ENCODE results near the gene RFTN1. TPM values are rescaled to one million over a fixed set of nuclear protein-coding genes. Genes with fewer than 3 reads are reported as not detected.
A peak's percentile ranks its signal among the peaks of the same experiment; 100 is the strongest.

Gene RFTN1
- total and polyA plus RNA-seq, 2 donors (not counting 1 experiment from before 2014, with no cell fraction given): 35.1 to 35.5 TPM

DNA sequence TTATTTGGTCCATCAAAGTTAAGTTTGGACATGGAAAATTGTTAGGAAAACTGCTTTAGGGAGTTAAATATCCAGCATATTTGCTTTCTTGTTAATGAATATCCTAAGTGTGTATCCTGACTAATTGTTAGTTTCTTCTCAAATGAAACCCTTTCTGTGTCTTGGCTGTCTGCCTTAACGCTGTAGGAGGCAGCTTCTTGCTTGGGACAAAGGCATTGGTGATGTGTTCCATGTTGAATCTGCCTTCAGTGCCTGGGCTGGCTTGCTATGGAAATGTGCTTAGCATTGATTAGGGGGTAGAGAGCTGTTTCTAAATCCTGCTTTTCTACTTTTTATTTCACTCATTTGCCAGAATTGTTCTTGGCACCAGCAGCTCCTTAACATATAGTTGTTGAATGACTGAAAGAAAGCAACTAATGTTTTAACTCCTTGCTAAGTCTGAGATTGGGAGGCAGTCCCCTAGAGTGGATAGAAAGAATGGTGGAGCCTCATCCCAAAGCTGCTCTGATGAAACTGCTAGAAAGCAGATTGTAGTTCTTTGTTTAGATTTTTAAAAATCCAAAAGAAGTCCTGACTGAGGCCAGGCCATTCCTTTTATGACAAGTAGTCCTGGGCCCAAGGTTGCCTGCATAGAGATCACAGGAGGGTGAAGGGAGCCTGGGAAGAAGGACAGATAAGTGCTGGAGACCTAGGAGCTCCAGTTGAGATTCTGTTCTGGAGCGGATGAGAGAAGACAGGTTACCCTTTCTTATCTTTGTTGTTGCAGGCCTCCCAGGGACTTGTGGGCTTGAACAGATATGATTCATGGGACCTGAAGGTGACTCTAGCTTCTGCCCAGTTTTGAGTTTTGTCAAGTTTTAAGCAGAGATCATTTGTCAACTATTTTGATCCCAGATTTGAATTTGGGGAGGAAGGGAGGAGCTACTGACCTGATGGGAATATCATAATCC is 209.2 kb downstream of the RFTN1 start:
- Histone ChIP-seq H3K9me3 (ENCODE audit: control insufficient read depth, insufficient read depth, low read depth, low read length) (no peaks in the 10 kb centered on the region), H3K4me3 (replicated peaks in 1 of 4; ENCODE audit: control extremely low read depth in 1 of 4, insufficient read depth in 1 of 4, low read depth in 3 of 4, low read length in 4 of 4) (no peak overlapping the region), H3K27me3 (ENCODE audit: control insufficient read depth, insufficient read depth, low read length) (no peaks in the 10 kb centered on the region), H3K36me3 (ENCODE audit: control insufficient read depth, insufficient read depth, low read length) (peaks cover 3% of the 10 kb centered on the region), H2AFZ (ENCODE audit: low read length) (no peak overlapping the region), H3K79me2 (ENCODE audit: control insufficient read depth, insufficient read depth, low read length) (no peaks in the 10 kb centered on the region), H3K4me2 (ENCODE audit: extremely low read depth, insufficient read depth, low read length) (no peak overlapping the region), H3K4me1 (ENCODE audit: control insufficient read depth, extremely low read depth, insufficient read depth, low read length) (no peaks in the 10 kb centered on the region), H3K27ac (ENCODE audit: insufficient read depth, low read length) (no peak overlapping the region), H4K20me1 (ENCODE audit: control insufficient read depth, extremely low read depth, insufficient read depth, low read length) (no peaks in the 10 kb centered on the region), H3K9ac (ENCODE audit: insufficient read depth, low read length) (no peak overlapping the region)
- no peak for DNase-seq (ENCODE audit: low read depth in 2 of 2)
- TF ChIP-seq EZH2 (IDR thresholded peaks at IDR 0.05; ENCODE audit: low read length, missing control alignments) (no peak), CTCF (conservative IDR thresholded peaks at IDR 0.05 in 1 of 2, IDR thresholded peaks at IDR 0.05 in 1 of 2; ENCODE audit: low read depth in 1 of 2, low read length in 2 of 2) (no peak)

DNA sequence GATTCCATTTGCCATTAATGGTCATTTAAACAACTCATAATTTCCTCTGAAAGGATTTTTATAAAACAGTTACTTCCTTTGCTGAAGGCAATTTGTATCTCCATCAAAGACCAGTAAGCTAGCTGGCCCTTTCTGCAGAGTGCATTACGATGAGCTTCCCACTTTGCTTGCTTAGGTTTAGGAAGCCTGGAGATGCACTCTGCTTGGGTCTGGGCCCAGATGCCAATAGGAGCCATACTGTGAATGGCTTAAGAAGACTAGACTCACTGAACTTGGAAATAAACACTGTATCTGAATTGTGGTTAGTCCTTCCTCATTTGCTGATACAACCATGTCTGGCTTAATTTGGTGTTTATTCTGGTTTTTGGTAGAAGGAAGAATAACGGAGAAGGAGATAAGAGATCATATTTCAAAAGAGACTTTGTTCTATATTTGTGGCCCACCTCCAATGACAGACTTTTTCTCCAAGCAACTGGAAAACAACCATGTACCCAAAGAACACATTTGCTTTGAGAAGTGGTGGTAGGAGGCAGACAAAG is 210.4 kb downstream of the RFTN1 start:
- H3K4me2 ChIP-seq (ENCODE audit: extremely low read depth, insufficient read depth, low read length): no peak overlapping the region
- H3K27me3 ChIP-seq (ENCODE audit: control insufficient read depth, insufficient read depth, low read length): no peaks in the 10 kb centered on the region
- H3K4me1 ChIP-seq (ENCODE audit: control insufficient read depth, extremely low read depth, insufficient read depth, low read length): no peaks in the 10 kb centered on the region
- H3K9ac ChIP-seq (ENCODE audit: insufficient read depth, low read length): no peak overlapping the region
- H3K27ac ChIP-seq (ENCODE audit: insufficient read depth, low read length): no peak overlapping the region
- H3K4me3 ChIP-seq (replicated peaks in 1 of 4; ENCODE audit: control extremely low read depth in 1 of 4, insufficient read depth in 1 of 4, low read depth in 3 of 4, low read length in 4 of 4): no peak overlapping the region
- no peaks in the 10 kb centered on the region for H4K20me1 ChIP-seq (ENCODE audit: control insufficient read depth, extremely low read depth, insufficient read depth, low read length)
- no peaks in the 10 kb centered on the region for H3K9me3 ChIP-seq (ENCODE audit: control insufficient read depth, insufficient read depth, low read depth, low read length)
- no peak for TF ChIP-seq CTCF (conservative IDR thresholded peaks at IDR 0.05 in 1 of 2, IDR thresholded peaks at IDR 0.05 in 1 of 2; ENCODE audit: low read depth in 1 of 2, low read length in 2 of 2)
- no peak for TF ChIP-seq EZH2 (IDR thresholded peaks at IDR 0.05; ENCODE audit: low read length, missing control alignments)
- H3K36me3 ChIP-seq (ENCODE audit: control insufficient read depth, insufficient read depth, low read length): peaks cover 3% of the 10 kb centered on the region
- no peak overlapping the region for H2AFZ ChIP-seq (ENCODE audit: low read length)
- DNase-seq (ENCODE audit: low read depth in 2 of 2): peak in 1 of 2 donors; percentile 34
- no peaks in the 10 kb centered on the region for H3K79me2 ChIP-seq (ENCODE audit: control insufficient read depth, insufficient read depth, low read length)

DNA sequence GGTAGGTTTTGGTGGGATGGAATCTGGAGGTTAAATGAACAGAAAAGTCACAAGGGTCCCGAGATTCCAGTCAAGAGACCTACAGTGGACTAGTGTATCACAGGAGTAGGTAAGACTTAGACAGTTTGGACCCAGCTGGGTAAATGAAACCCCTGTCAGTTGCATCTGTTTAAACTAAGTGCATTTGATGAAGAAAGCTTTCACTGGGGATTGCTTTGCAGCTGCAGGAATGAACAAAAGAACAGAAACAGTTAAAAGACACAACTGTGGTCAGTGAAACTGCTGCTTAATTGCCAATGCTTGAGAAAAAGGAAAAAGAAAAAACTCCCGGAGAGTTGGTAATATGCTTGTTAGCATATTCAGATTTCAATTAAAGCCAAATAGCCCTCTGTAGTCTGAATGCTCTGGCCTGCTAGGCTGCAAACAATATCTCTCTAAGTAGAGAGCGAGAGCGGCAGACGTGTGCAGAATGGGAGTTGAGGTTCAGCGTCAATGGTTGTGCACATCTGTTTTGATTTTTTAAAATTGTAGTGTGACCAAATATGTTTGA is 211.3 kb downstream of the RFTN1 start:
- DNase-seq (ENCODE audit: low read depth in 2 of 2): no peak
- Histone ChIP-seq H3K27me3 (ENCODE audit: control insufficient read depth, insufficient read depth, low read length) (no peaks in the 10 kb centered on the region), H3K9ac (ENCODE audit: insufficient read depth, low read length) (no peak overlapping the region), H3K79me2 (ENCODE audit: control insufficient read depth, insufficient read depth, low read length) (no peaks in the 10 kb centered on the region), H3K36me3 (ENCODE audit: control insufficient read depth, insufficient read depth, low read length) (peaks cover 3% of the 10 kb centered on the region), H3K4me1 (ENCODE audit: control insufficient read depth, extremely low read depth, insufficient read depth, low read length) (no peaks in the 10 kb centered on the region), H3K9me3 (ENCODE audit: control insufficient read depth, insufficient read depth, low read depth, low read length) (no peaks in the 10 kb centered on the region), H2AFZ (ENCODE audit: low read length) (no peak overlapping the region), H3K4me2 (ENCODE audit: extremely low read depth, insufficient read depth, low read length) (no peak overlapping the region), H3K27ac (ENCODE audit: insufficient read depth, low read length) (no peak overlapping the region), H3K4me3 (replicated peaks in 1 of 4; ENCODE audit: control extremely low read depth in 1 of 4, insufficient read depth in 1 of 4, low read depth in 3 of 4, low read length in 4 of 4) (no peak overlapping the region), H4K20me1 (ENCODE audit: control insufficient read depth, extremely low read depth, insufficient read depth, low read length) (no peaks in the 10 kb centered on the region)
- TF ChIP-seq CTCF (conservative IDR thresholded peaks at IDR 0.05 in 1 of 2, IDR thresholded peaks at IDR 0.05 in 1 of 2; ENCODE audit: low read depth in 1 of 2, low read length in 2 of 2) (no peak), EZH2 (IDR thresholded peaks at IDR 0.05; ENCODE audit: low read length, missing control alignments) (no peak)
